ENCODE results near the gene ZNF385B.

GRCh38 chr2:179853108-179853507 is 8.3 kb downstream of the ZNF385B start:
- TF ChIP-seq CTCF (IDR thresholded peaks at IDR 0.05 in 4 of 5, conservative IDR thresholded peaks at IDR 0.05 in 1 of 5), result no peak
- TF ChIP-seq POLR2A (IDR thresholded peaks at IDR 0.05), result no peak
